Esophagus squamous epithelium (tissue), 5 donors: ENCODE results near the gene TIGD6. TPM values are rescaled to one million over a fixed set of nuclear protein-coding genes. Genes with fewer than 3 reads are reported as not detected.
A peak's percentile ranks its signal among the peaks of the same experiment; 100 is the strongest.
"Not testable (repeated sequence)": the region's sequence is repeated elsewhere in the genome, so short reads cannot be mapped to it uniquely, and the experiment has no call there.

Experiments
- DNase-seq: peaks from one replicate; lab custom pipeline; 2025; lab: John Stamatoyannopoulos, UW
- H3K27ac ChIP-seq, 4 donors: fragments of 200-600 bp; sonication (generic); one replicate each; pipeline ENCODE4 v1.5.1; 2016 to 2019; ENCODE audit warnings: mild to moderate bottlenecking in 1 of 4
- H3K27me3 ChIP-seq, 4 donors: fragments of 200-600 bp; sonication (generic); 1 replicate in 3 of 4; 2 replicates in 1 of 4; pipeline versions ENCODE4 v1.5.1 to v1.6.0; 2017 to 2021; ENCODE audit warnings: antibody characterized with exemption in 1 of 4
- H3K36me3 ChIP-seq, 3 donors: fragments of 200-600 bp; sonication (generic); one replicate each; pipeline ENCODE4 v1.5.1; 2016 to 2019
- H3K4me1 ChIP-seq, 3 donors: fragments of 200-600 bp; sonication (generic); one replicate each; pipeline ENCODE4 v1.5.1; 2017 to 2019
- H3K4me3 ChIP-seq, 4 donors: fragments of 200-600 bp; sonication (generic); 1 replicate in 3 of 4; 2 replicates in 1 of 4; pipeline ENCODE4 v1.5.1; 2016 to 2019; ENCODE audit warnings: mild to moderate bottlenecking in 2 of 4, moderate library complexity in 1 of 4
- H3K9me3 ChIP-seq, 3 donors: fragments of 200-600 bp; sonication (generic); one replicate each; pipeline ENCODE4 v1.5.1; 2016 to 2019
- CTCF ChIP-seq, 6 experiments: fragments of 450-650 bp in 4 of 6; fragments of 200-600 bp in 2 of 6; sonication (generic) in 2 of 6; IDR thresholded peaks; one replicate each; pipeline ENCODE4 v1.5.1; 2016 to 2019; ENCODE audit warnings: antibody characterized with exemption in 6 of 6, mild to moderate bottlenecking in 4 of 6, moderate library complexity in 4 of 6
- POLR2A ChIP-seq, 4 donors: fragments of 450-650 bp; IDR thresholded peaks; one replicate each; pipeline ENCODE4 v1.6.1; 2017; ENCODE audit warnings: antibody characterized with exemption in 4 of 4, mild to moderate bottlenecking in 4 of 4, moderate library complexity in 3 of 4
- WGBS, 2 donors: methylation state at CpG; one replicate each; pipeline ENCODE4 v1.1.5; 2018; 5-methylcytosine and 5-hydroxymethylcytosine counted together
- intact Hi-C: fragments of 100-400 bp; cut with DNase I; formaldehyde crosslinking; loops from one replicate; pipeline ENCODE4 v1.15.0; 2022
- total RNA-seq, 4 donors: library from RNA; depleted of rRNA; stranded (reverse); fragments of >200 nt; gene quantifications; one replicate each; pipeline ENCODE4 v1.1.0, GENCODE V29; 2016
- donor health status: DM: yes; HTN: yes; CAD: no.

TIGD6 gene
- total RNA-seq, 4 donors from 2014 or later, result 1.1 to 4.0 (median 1.4) TPM

GRCh38 chr5:150034662-150035061 is 34.2 kb upstream of the TIGD6 start:
- Histone ChIP-seq H3K4me1 (no peaks in the 10 kb centered on the region), H3K27me3 (no peaks in the 10 kb centered on the region), H3K9me3 (no peaks in the 10 kb centered on the region), H3K36me3 (peaks cover 18 to 100% (median 39%) of the 10 kb centered on the region in 3 donors), H3K4me3 (no peak overlapping the region), H3K27ac (no peak overlapping the region)
- intact Hi-C loops, result no loop called here
- WGBS, 2 donors, result 90 to 94% methylated on average over 4 of the region's 4 CpGs
- DNase-seq, result no peak
- TF ChIP-seq CTCF (IDR thresholded peaks at IDR 0.05), result no peak

GRCh38 chr5:150033334-150033733 is 32.9 kb upstream of the TIGD6 start:
- no peaks in the 10 kb centered on the region for H3K27me3 ChIP-seq
- H3K27ac ChIP-seq, result no peak overlapping the region
- H3K9me3 ChIP-seq, result no peaks in the 10 kb centered on the region
- WGBS, 2 donors, result 90 to 96% methylated on average over 4 of the region's 4 CpGs
- H3K4me3 ChIP-seq, result no peak overlapping the region
- H3K36me3 ChIP-seq, result peaks cover 18 to 99% (median 34%) of the 10 kb centered on the region in 3 donors
- intact Hi-C loops, result no loop called here
- DNase-seq, result no peak
- TF ChIP-seq CTCF (IDR thresholded peaks at IDR 0.05) (no peak), POLR2A (IDR thresholded peaks at IDR 0.05) (no peak)
- H3K4me1 ChIP-seq, result no peaks in the 10 kb centered on the region

GRCh38 chr5:150028047-150028446 is 27.6 kb upstream of the TIGD6 start:
- WGBS, 2 donors, result 75 to 79% methylated on average over 1 of the region's 1 CpG
- H3K9me3 ChIP-seq, H3K27ac ChIP-seq, H3K4me1 ChIP-seq, intact Hi-C loops, H3K4me3 ChIP-seq, DNase-seq, H3K27me3 ChIP-seq: not testable (repeated sequence)
- H3K36me3 ChIP-seq, result peaks cover 12 to 99% (median 32%) of the 10 kb centered on the region in 3 donors

GRCh38 chr5:150026682-150027172 is 26.3 kb upstream of the TIGD6 start:
- Histone ChIP-seq H3K36me3 (peaks cover 0 to 88% (median 19%) of the 10 kb centered on the region in 3 donors), H3K27me3 (no peaks in the 10 kb centered on the region), H3K9me3 (no peaks in the 10 kb centered on the region), H3K27ac (no peak overlapping the region), H3K4me1 (peaks cover 0 to 20% (median 9%) of the 10 kb centered on the region in 3 donors), H3K4me3 (no peak overlapping the region)
- no peak for TF ChIP-seq POLR2A (IDR thresholded peaks at IDR 0.05)
- no peak for TF ChIP-seq CTCF (IDR thresholded peaks at IDR 0.05)
- intact Hi-C loops, result no loop called here
- WGBS, 2 donors, result 86 to 100% methylated on average over 1 to 3 of the region's 4 CpGs
- no peak for DNase-seq

GRCh38 chr5:150024346-150024984 is 24.0 kb upstream of the TIGD6 start:
- H3K27me3 ChIP-seq, result no peaks in the 10 kb centered on the region
- peaks cover 4 to 88% (median 22%) of the 10 kb centered on the region in 3 donors for H3K36me3 ChIP-seq
- 68 to 87% methylated on average over 7 to 9 of the region's 9 CpGs for WGBS, 2 donors
- no peak for DNase-seq
- H3K27ac ChIP-seq, result peak overlapping the region in 1 of 4 donors; percentile 10
- intact Hi-C loops, result no loop called here
- TF ChIP-seq CTCF (IDR thresholded peaks at IDR 0.05) (no peak), POLR2A (IDR thresholded peaks at IDR 0.05) (no peak)
- H3K4me3 ChIP-seq, result no peak overlapping the region
- no peaks in the 10 kb centered on the region for H3K9me3 ChIP-seq
- H3K4me1 ChIP-seq, result peaks cover 0 to 37% (median 18%) of the 10 kb centered on the region in 3 donors
